HL-60 (cell line): ENCODE data around the gene TMPRSS3.

Source experiments
- GABPA ChIP-seq: IDR thresholded peaks from 2 replicates; pipeline ENCODE4 v1.6.1; 2012; ENCODE audit warnings: low read depth
- POLR2AphosphoS5 ChIP-seq: IDR thresholded peaks from 2 replicates; pipeline ENCODE4 v1.6.1; 2012; ENCODE audit warnings: low read depth
- SPI1 ChIP-seq: IDR thresholded peaks from 2 replicates; pipeline ENCODE4 v1.6.1; 2012; ENCODE audit warnings: low read depth, mild to moderate bottlenecking, borderline replicate concordance
- TF ChIP-seq, protein P1 (sequence below): IDR thresholded peaks from one replicate; pipeline ENCODE4 v1.5.1; 2011; ENCODE audit warnings: low read length, control low read depth, inconsistent platforms; ENCODE audit not compliant: insufficient read depth
- TF ChIP-seq, protein P2 (sequence below): IDR thresholded peaks from 2 replicates; pipeline ENCODE4 v1.6.1; 2012; ENCODE audit warnings: low read depth; ENCODE audit not compliant: insufficient replicate concordance

DNA sequence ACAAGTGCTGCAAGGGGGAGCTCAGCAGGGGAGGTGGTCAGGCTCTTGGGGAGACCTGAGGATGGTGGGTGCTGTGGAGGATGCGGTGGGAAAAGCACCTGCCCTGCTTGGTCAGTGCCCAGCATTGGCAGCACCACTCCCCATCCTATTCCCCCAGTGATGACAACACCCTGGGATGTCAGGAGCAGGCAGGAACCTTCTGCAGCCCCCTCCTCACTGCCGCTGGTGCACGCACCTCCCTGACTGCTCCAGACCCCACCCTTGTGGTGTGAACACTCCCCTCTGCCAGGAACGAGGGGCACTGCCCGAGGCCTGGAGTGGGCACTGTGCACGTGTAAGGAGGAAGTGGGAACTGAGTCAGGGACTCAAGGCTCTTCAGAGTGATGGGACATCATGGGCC is 12.5 kb downstream of the TMPRSS3 start:
- TF ChIP-seq, protein P1, sequence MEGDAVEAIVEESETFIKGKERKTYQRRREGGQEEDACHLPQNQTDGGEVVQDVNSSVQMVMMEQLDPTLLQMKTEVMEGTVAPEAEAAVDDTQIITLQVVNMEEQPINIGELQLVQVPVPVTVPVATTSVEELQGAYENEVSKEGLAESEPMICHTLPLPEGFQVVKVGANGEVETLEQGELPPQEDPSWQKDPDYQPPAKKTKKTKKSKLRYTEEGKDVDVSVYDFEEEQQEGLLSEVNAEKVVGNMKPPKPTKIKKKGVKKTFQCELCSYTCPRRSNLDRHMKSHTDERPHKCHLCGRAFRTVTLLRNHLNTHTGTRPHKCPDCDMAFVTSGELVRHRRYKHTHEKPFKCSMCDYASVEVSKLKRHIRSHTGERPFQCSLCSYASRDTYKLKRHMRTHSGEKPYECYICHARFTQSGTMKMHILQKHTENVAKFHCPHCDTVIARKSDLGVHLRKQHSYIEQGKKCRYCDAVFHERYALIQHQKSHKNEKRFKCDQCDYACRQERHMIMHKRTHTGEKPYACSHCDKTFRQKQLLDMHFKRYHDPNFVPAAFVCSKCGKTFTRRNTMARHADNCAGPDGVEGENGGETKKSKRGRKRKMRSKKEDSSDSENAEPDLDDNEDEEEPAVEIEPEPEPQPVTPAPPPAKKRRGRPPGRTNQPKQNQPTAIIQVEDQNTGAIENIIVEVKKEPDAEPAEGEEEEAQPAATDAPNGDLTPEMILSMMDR = no peak
- no peak for TF ChIP-seq POLR2AphosphoS5
- TF ChIP-seq, protein P2, sequence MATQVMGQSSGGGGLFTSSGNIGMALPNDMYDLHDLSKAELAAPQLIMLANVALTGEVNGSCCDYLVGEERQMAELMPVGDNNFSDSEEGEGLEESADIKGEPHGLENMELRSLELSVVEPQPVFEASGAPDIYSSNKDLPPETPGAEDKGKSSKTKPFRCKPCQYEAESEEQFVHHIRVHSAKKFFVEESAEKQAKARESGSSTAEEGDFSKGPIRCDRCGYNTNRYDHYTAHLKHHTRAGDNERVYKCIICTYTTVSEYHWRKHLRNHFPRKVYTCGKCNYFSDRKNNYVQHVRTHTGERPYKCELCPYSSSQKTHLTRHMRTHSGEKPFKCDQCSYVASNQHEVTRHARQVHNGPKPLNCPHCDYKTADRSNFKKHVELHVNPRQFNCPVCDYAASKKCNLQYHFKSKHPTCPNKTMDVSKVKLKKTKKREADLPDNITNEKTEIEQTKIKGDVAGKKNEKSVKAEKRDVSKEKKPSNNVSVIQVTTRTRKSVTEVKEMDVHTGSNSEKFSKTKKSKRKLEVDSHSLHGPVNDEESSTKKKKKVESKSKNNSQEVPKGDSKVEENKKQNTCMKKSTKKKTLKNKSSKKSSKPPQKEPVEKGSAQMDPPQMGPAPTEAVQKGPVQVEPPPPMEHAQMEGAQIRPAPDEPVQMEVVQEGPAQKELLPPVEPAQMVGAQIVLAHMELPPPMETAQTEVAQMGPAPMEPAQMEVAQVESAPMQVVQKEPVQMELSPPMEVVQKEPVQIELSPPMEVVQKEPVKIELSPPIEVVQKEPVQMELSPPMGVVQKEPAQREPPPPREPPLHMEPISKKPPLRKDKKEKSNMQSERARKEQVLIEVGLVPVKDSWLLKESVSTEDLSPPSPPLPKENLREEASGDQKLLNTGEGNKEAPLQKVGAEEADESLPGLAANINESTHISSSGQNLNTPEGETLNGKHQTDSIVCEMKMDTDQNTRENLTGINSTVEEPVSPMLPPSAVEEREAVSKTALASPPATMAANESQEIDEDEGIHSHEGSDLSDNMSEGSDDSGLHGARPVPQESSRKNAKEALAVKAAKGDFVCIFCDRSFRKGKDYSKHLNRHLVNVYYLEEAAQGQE = no peak
- TF ChIP-seq GABPA = no peak
- TF ChIP-seq SPI1 = no peak
